Adrenal gland (tissue), 5 donors: ENCODE measurements around the gene CREB3L4.

ENCODE experiments used
- CTCF ChIP-seq, 6 experiments: fragments of 450-650 bp in 4 of 6; fragments of 200-600 bp in 2 of 6; sonication (generic) in 1 of 6; IDR thresholded peaks; 1 replicate in 5 of 6; 2 replicates in 1 of 6; pipeline versions ENCODE4 v1.5.1 to v1.8.0; 2016 to 2021; ENCODE audit warnings: antibody characterized with exemption in 6 of 6, mild to moderate bottlenecking in 2 of 6, moderate library complexity in 1 of 6
- POLR2A ChIP-seq, 2 donors: fragments of 450-650 bp; IDR thresholded peaks; one replicate each; pipeline ENCODE4 v1.6.1; 2017; ENCODE audit warnings: antibody characterized with exemption in 2 of 2, mild to moderate bottlenecking in 2 of 2, moderate library complexity in 1 of 2
- donor health status: DM: no; HTN: no; CAD: no.

- TF ChIP-seq CTCF (IDR thresholded peaks at IDR 0.05) (no peak), POLR2A (IDR thresholded peaks at IDR 0.05) (no peak)
Observed at GRCh38 chr1:153958961-153959260, 8.8 kb upstream of the CREB3L4 start.
